Measurements from ENCODE around the gene ATG7.

- TF ChIP-seq CTCF (IDR thresholded peaks at IDR 0.05; ENCODE audit: insufficient read depth, low read length, poor library complexity, severe bottlenecking) (no peak), EZH2phosphoT487 (conservative IDR thresholded peaks at IDR 0.05; ENCODE audit: low read length) (no peak)
Observed at GRCh38 chr3:11274566-11275142, 2.5 kb downstream of the ATG7 start.

Measured in SU-DHL-6 (cell line).